G401.6 (cell line): ENCODE results near the gene MAPK4.

Experiments used
- FAIRE-seq: peaks from 2 replicates; lab custom pipeline; 2012; peaks lifted over from hg19 to GRCh38; lab: Jason Lieb, UNC

The MAPK4 gene

GRCh38 chr18:50654658-50655550, 95.0 kb downstream of the MAPK4 start:
- no peak for FAIRE-seq

GRCh38 chr18:50656396-50656795, 96.5 kb downstream of the MAPK4 start:
- no peak for FAIRE-seq

GRCh38 chr18:50656841-50657470, 97.1 kb downstream of the MAPK4 start:
- no peak for FAIRE-seq

GRCh38 chr18:50658601-50659000, 98.7 kb downstream of the MAPK4 start:
- FAIRE-seq, result no peak

GRCh38 chr18:50659091-50660003, 99.5 kb downstream of the MAPK4 start:
- FAIRE-seq, result no peak

GRCh38 chr18:50661013-50661412, 101.1 kb downstream of the MAPK4 start:
- no peak for FAIRE-seq

- no peak for FAIRE-seq
Measured at GRCh38 chr18:50662177-50662576, 102.3 kb downstream of the MAPK4 start.

GRCh38 chr18:50662775-50663383, 103.0 kb downstream of the MAPK4 start:
- no peak for FAIRE-seq

- FAIRE-seq, result no peak
Measured at GRCh38 chr18:50663626-50664441, 103.9 kb downstream of the MAPK4 start.

GRCh38 chr18:50665015-50665414, 105.1 kb downstream of the MAPK4 start:
- FAIRE-seq, result no peak

GRCh38 chr18:50665519-50665918, 105.6 kb downstream of the MAPK4 start:
- no peak for FAIRE-seq

GRCh38 chr18:50666536-50666935, 106.6 kb downstream of the MAPK4 start:
- FAIRE-seq, result no peak

GRCh38 chr18:50671376-50671775, 111.5 kb downstream of the MAPK4 start:
- no peak for FAIRE-seq

GRCh38 chr18:50674307-50674980, 114.6 kb downstream of the MAPK4 start:
- FAIRE-seq, result no peak

GRCh38 chr18:50675043-50675442, 115.2 kb downstream of the MAPK4 start:
- no peak for FAIRE-seq

- no peak for FAIRE-seq
Measured at GRCh38 chr18:50678651-50679050, 118.8 kb downstream of the MAPK4 start.

GRCh38 chr18:50679056-50679455, 119.2 kb downstream of the MAPK4 start:
- no peak for FAIRE-seq

- FAIRE-seq, result no peak
Measured at GRCh38 chr18:50679656-50680055, 119.8 kb downstream of the MAPK4 start.

- no peak for FAIRE-seq
Measured at GRCh38 chr18:50680966-50681365, 121.1 kb downstream of the MAPK4 start.

- no peak for FAIRE-seq
Measured at GRCh38 chr18:50682852-50683251, 123.0 kb downstream of the MAPK4 start.

- FAIRE-seq, result no peak
Measured at GRCh38 chr18:50686409-50686808, 126.5 kb downstream of the MAPK4 start.
